ENCODE results near the gene GP1BA.
A peak's percentile ranks its signal among the peaks of the same experiment; 100 is the strongest.

Gene GP1BA

DNA sequence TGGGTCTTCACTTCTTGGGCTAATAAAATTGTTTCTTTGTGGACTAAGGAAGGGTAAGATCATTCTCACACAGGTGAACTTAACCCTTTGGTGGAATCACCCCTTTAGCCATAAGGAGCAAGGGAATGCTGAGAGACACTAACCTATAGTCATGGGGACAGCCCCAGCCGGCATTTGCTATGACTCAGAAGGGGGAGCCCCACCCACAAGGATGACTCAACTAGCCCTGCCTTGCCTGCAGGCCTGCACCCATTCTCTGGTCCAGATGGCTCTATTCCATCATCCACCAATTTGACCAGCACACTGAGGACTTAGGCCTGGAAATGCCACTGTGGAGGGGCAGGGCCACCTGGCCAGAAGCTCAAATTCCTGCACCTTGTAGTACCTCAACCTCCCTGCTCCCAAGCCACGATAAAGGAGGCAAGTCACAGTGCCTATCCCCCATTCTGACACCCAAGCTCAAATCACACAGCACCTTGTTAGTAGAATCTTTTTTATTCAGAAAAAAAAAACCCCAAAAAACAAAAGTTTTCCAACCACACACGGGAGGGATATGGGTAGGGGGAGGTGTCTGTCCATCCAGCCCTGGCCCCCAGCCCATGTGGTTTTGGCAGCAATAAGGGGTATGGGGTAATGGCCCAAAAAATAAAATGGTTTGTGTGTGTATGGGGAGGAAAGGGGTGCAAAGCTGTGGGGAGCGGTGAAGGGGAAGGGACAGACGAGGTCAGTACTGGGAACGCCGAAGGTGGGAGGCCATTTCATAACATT, 13.3 kb downstream of the GP1BA start:
- TF ChIP-seq TEAD4 (IDR thresholded peaks at IDR 0.05) (peak; percentile 27; the same call in 1 of the 2 replicates), YY1 (IDR thresholded peaks at IDR 0.05; ENCODE audit: low read depth) (no peak), TAF1 (IDR thresholded peaks at IDR 0.05; ENCODE audit: low read depth) (no peak), RAD21 (IDR thresholded peaks at IDR 0.05; ENCODE audit: low read depth) (no peak), CEBPB (IDR thresholded peaks at IDR 0.05) (peak; percentile 42; the same call in 1 of the 2 replicates), TCF12 (IDR thresholded peaks at IDR 0.05; ENCODE audit: low read depth) (0 out of 2 replicates have a peak, but pooled peaks have one; percentile 30), NFIC (IDR thresholded peaks at IDR 0.05) (0 out of 2 replicates have a peak, but pooled peaks have one; percentile 17), CREB1 (IDR thresholded peaks at IDR 0.05; ENCODE audit: low read depth) (no peak), ZBTB7A (IDR thresholded peaks at IDR 0.05; ENCODE audit: low read depth) (no peak), EGR1 (IDR thresholded peaks at IDR 0.05) (no peak), EP300 (IDR thresholded peaks at IDR 0.05; ENCODE audit: borderline replicate concordance) (peak; percentile 31; the same call in 1 of the 2 replicates), FOXM1 (IDR thresholded peaks at IDR 0.05; ENCODE audit: borderline replicate concordance, low read depth) (no peak)
- TF ChIP-seq, protein P1, sequence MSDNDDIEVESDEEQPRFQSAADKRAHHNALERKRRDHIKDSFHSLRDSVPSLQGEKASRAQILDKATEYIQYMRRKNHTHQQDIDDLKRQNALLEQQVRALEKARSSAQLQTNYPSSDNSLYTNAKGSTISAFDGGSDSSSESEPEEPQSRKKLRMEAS (IDR thresholded peaks at IDR 0.05): 0 out of 2 replicates have a peak, but pooled peaks have one; percentile 1
- TF ChIP-seq, protein P2, sequence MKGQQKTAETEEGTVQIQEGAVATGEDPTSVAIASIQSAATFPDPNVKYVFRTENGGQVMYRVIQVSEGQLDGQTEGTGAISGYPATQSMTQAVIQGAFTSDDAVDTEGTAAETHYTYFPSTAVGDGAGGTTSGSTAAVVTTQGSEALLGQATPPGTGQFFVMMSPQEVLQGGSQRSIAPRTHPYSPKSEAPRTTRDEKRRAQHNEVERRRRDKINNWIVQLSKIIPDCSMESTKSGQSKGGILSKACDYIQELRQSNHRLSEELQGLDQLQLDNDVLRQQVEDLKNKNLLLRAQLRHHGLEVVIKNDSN (IDR thresholded peaks at IDR 0.05): peak; percentile 23; the same call in 1 of the 2 replicates
- TF ChIP-seq, protein P3, sequence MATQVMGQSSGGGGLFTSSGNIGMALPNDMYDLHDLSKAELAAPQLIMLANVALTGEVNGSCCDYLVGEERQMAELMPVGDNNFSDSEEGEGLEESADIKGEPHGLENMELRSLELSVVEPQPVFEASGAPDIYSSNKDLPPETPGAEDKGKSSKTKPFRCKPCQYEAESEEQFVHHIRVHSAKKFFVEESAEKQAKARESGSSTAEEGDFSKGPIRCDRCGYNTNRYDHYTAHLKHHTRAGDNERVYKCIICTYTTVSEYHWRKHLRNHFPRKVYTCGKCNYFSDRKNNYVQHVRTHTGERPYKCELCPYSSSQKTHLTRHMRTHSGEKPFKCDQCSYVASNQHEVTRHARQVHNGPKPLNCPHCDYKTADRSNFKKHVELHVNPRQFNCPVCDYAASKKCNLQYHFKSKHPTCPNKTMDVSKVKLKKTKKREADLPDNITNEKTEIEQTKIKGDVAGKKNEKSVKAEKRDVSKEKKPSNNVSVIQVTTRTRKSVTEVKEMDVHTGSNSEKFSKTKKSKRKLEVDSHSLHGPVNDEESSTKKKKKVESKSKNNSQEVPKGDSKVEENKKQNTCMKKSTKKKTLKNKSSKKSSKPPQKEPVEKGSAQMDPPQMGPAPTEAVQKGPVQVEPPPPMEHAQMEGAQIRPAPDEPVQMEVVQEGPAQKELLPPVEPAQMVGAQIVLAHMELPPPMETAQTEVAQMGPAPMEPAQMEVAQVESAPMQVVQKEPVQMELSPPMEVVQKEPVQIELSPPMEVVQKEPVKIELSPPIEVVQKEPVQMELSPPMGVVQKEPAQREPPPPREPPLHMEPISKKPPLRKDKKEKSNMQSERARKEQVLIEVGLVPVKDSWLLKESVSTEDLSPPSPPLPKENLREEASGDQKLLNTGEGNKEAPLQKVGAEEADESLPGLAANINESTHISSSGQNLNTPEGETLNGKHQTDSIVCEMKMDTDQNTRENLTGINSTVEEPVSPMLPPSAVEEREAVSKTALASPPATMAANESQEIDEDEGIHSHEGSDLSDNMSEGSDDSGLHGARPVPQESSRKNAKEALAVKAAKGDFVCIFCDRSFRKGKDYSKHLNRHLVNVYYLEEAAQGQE (IDR thresholded peaks at IDR 0.05; ENCODE audit: low read depth): no peak

DNA sequence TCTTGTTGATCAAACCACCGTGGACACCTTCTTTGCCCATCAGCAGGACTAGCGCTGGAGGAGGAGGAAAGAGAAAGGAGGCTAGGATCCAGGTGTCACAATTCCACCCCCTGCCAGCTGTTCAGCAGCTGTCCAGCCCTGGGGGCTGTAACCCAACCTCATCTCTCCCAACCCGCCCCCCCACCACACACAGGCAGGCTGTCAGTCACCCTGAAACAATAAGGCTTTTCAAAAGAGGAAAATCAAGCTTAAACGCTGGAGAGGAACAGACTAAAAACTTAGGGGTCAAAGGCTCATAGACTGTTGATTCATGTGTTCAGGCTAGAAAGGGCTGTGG, 13.8 kb downstream of the GP1BA start:
- TF ChIP-seq TCF12 (IDR thresholded peaks at IDR 0.05; ENCODE audit: low read depth) (no peak), TAF1 (IDR thresholded peaks at IDR 0.05; ENCODE audit: low read depth) (no peak), FOXM1 (IDR thresholded peaks at IDR 0.05; ENCODE audit: borderline replicate concordance, low read depth) (no peak)

DNA sequence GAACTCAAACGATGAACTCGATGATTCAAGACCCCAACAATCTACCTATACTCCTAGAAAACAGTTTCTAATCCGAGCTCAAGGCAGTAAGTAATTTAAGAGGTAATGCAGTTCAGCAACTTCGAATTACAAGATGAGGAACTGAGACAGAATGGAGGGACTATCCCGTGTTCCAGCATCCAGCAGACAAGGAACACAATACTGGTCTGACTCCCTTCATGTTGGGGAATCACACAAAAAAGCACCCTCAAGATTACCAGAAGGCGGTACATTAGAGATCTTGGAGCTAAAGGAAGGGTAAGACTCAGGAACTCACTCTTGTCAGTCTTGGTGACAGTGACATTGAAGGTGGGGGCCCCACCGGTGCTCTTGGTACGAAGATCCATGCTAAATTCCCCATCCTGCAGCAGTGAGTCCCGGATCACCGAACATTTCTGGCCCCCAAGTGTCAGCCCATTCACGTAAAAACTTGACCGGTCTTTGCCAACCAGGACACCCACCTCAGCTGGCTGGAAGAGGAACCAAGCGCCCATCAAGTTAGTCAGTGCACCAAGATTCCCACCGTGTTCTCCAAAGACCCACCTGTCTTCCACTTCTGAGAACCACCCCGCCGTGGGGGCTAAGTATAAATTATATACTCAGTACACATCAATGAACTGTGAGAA, 14.4 kb downstream of the GP1BA start:
- TF ChIP-seq NFIC (IDR thresholded peaks at IDR 0.05) (no peak), YY1 (IDR thresholded peaks at IDR 0.05; ENCODE audit: low read depth) (no peak), FOXM1 (IDR thresholded peaks at IDR 0.05; ENCODE audit: borderline replicate concordance, low read depth) (no peak), RAD21 (IDR thresholded peaks at IDR 0.05; ENCODE audit: low read depth) (no peak), TCF12 (IDR thresholded peaks at IDR 0.05; ENCODE audit: low read depth) (no peak), EGR1 (IDR thresholded peaks at IDR 0.05) (no peak), ZBTB7A (IDR thresholded peaks at IDR 0.05; ENCODE audit: low read depth) (no peak), TAF1 (IDR thresholded peaks at IDR 0.05; ENCODE audit: low read depth) (no peak), TEAD4 (IDR thresholded peaks at IDR 0.05) (no peak), CEBPB (IDR thresholded peaks at IDR 0.05) (no peak), CREB1 (IDR thresholded peaks at IDR 0.05; ENCODE audit: low read depth) (no peak)
- TF ChIP-seq, protein P1 (IDR thresholded peaks at IDR 0.05): no peak
- TF ChIP-seq, protein P3 (IDR thresholded peaks at IDR 0.05; ENCODE audit: low read depth): no peak
- TF ChIP-seq, protein P2 (IDR thresholded peaks at IDR 0.05): no peak

DNA sequence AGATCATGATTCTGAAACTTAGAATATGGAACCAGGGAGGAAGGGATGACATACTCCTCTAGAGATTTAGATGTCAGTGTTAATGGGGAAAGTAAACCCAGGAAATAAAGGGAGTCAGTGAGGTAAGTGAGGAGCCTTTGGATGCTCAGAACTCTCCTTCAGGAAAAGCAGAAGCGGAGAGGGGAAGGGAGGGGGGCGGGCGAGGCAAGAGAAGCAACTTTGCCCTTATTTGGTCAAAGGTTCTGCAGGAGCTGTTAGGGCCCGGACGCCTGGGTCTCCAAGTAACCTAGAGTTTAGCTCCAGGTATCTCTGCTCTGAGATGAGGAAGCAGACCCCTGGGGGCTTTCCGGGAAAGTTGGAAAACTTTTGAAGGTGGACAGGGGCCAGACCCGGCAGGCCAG, 14.9 kb downstream of the GP1BA start:
- no peak for TF ChIP-seq YY1 (IDR thresholded peaks at IDR 0.05; ENCODE audit: low read depth)
- TF ChIP-seq TEAD4 (IDR thresholded peaks at IDR 0.05): no peak
- no peak for TF ChIP-seq TCF12 (IDR thresholded peaks at IDR 0.05; ENCODE audit: low read depth)
- TF ChIP-seq, protein P3 (IDR thresholded peaks at IDR 0.05; ENCODE audit: low read depth): no peak
- no peak for TF ChIP-seq EP300 (IDR thresholded peaks at IDR 0.05; ENCODE audit: borderline replicate concordance)
- TF ChIP-seq CEBPB (IDR thresholded peaks at IDR 0.05): no peak
- no peak for TF ChIP-seq FOXM1 (IDR thresholded peaks at IDR 0.05; ENCODE audit: borderline replicate concordance, low read depth)
- TF ChIP-seq NFIC (IDR thresholded peaks at IDR 0.05): no peak
- no peak for TF ChIP-seq EGR1 (IDR thresholded peaks at IDR 0.05)
- TF ChIP-seq CREB1 (IDR thresholded peaks at IDR 0.05; ENCODE audit: low read depth): no peak
- TF ChIP-seq, protein P1 (IDR thresholded peaks at IDR 0.05): no peak
- TF ChIP-seq, protein P2 (IDR thresholded peaks at IDR 0.05): no peak
